Measurements from ENCODE around the gene ZMIZ1.

ZMIZ1 gene

GRCh38 chr10:79021331-79021907, 47.3 kb upstream of the ZMIZ1 start:
- DNase-seq (ENCODE audit: low read depth) = no peak
- no peak for TF ChIP-seq CTCF (IDR thresholded peaks at IDR 0.05; ENCODE audit: low read depth, low read length)
- TF ChIP-seq MAX (IDR thresholded peaks at IDR 0.05; ENCODE audit: low read depth, low read length) = no peak
- no peak for TF ChIP-seq MYC (IDR thresholded peaks at IDR 0.05; ENCODE audit: low read depth, low read length)
- TF ChIP-seq POLR2A (IDR thresholded peaks at IDR 0.05; ENCODE audit: extremely low read depth, insufficient read length) = no peak
- no peak overlapping the region for H3K4me3 ChIP-seq (ENCODE audit: low read depth, low read length)

- no peak overlapping the region for H3K4me3 ChIP-seq (ENCODE audit: low read depth, low read length)
- TF ChIP-seq MYC (IDR thresholded peaks at IDR 0.05; ENCODE audit: low read depth, low read length) (no peak), MAX (IDR thresholded peaks at IDR 0.05; ENCODE audit: low read depth, low read length) (no peak), POLR2A (IDR thresholded peaks at IDR 0.05; ENCODE audit: extremely low read depth, insufficient read length) (no peak), CTCF (IDR thresholded peaks at IDR 0.05; ENCODE audit: low read depth, low read length) (no peak)
These were observed 46.7 kb upstream of the ZMIZ1 start for GRCh38 chr10:79021948-79022499.

GRCh38 chr10:79022565-79023230, 46.1 kb upstream of the ZMIZ1 start:
- TF ChIP-seq MAX (IDR thresholded peaks at IDR 0.05; ENCODE audit: low read depth, low read length) (no peak), MYC (IDR thresholded peaks at IDR 0.05; ENCODE audit: low read depth, low read length) (no peak), CTCF (IDR thresholded peaks at IDR 0.05; ENCODE audit: low read depth, low read length) (no peak), POLR2A (IDR thresholded peaks at IDR 0.05; ENCODE audit: extremely low read depth, insufficient read length) (no peak)
- peak; percentile 58 for DNase-seq (ENCODE audit: low read depth)
- no peak overlapping the region for H3K4me3 ChIP-seq (ENCODE audit: low read depth, low read length)

More at GRCh38 chr10:79021948-79022499, 46.7 kb upstream of the ZMIZ1 start:
- no peak for DNase-seq (ENCODE audit: low read depth)

- TF ChIP-seq MYC (IDR thresholded peaks at IDR 0.05; ENCODE audit: low read depth, low read length) (no peak), CTCF (IDR thresholded peaks at IDR 0.05; ENCODE audit: low read depth, low read length) (no peak), MAX (IDR thresholded peaks at IDR 0.05; ENCODE audit: low read depth, low read length) (no peak), POLR2A (IDR thresholded peaks at IDR 0.05; ENCODE audit: extremely low read depth, insufficient read length) (no peak)
- no peak overlapping the region for H3K4me3 ChIP-seq (ENCODE audit: low read depth, low read length)
- DNase-seq (ENCODE audit: low read depth) = no peak
These were observed 45.3 kb upstream of the ZMIZ1 start for GRCh38 chr10:79023240-79024162.

- TF ChIP-seq CTCF (IDR thresholded peaks at IDR 0.05; ENCODE audit: low read depth, low read length) = no peak
- TF ChIP-seq MYC (IDR thresholded peaks at IDR 0.05; ENCODE audit: low read depth, low read length) = no peak
- no peak for TF ChIP-seq MAX (IDR thresholded peaks at IDR 0.05; ENCODE audit: low read depth, low read length)
- TF ChIP-seq POLR2A (IDR thresholded peaks at IDR 0.05; ENCODE audit: extremely low read depth, insufficient read length) = no peak
- H3K4me3 ChIP-seq (ENCODE audit: low read depth, low read length) = no peak overlapping the region
- DNase-seq (ENCODE audit: low read depth) = no peak
These were observed 44.5 kb upstream of the ZMIZ1 start for GRCh38 chr10:79024296-79024695.

Measured in NB4 (cell line).